NCI-H2029 treated with DMSO at 0.1 percent for 48 hours (cell line): ENCODE results near the gene CHSY3.

Source experiments
- DNase-seq: peaks from one replicate; lab custom pipeline; 2025; lab: John Stamatoyannopoulos, UW

CHSY3 gene

GRCh38 chr5:130096483-130096882 lies 192.2 kb downstream of the CHSY3 start:
- DNase-seq = no peak

- DNase-seq = no peak
Observed at GRCh38 chr5:130099008-130099407, 194.7 kb downstream of the CHSY3 start.

GRCh38 chr5:130102375-130102774 lies 198.1 kb downstream of the CHSY3 start:
- no peak for DNase-seq

GRCh38 chr5:130102960-130103359 lies 198.7 kb downstream of the CHSY3 start:
- DNase-seq = no peak

- no peak for DNase-seq
Observed at GRCh38 chr5:130104895-130105688, 200.8 kb downstream of the CHSY3 start.

GRCh38 chr5:130106480-130106879 lies 202.2 kb downstream of the CHSY3 start:
- no peak for DNase-seq

- no peak for DNase-seq
Observed at GRCh38 chr5:130109152-130109551, 204.9 kb downstream of the CHSY3 start.

- no peak for DNase-seq
Observed at GRCh38 chr5:130110328-130110727, 206.1 kb downstream of the CHSY3 start.

- DNase-seq = no peak
Observed at GRCh38 chr5:130111746-130112145, 207.5 kb downstream of the CHSY3 start.

- no peak for DNase-seq
Observed at GRCh38 chr5:130112246-130112645, 208.0 kb downstream of the CHSY3 start.

- DNase-seq = no peak
Observed at GRCh38 chr5:130115686-130116085, 211.4 kb downstream of the CHSY3 start.

GRCh38 chr5:130116462-130116861 lies 212.2 kb downstream of the CHSY3 start:
- no peak for DNase-seq

- no peak for DNase-seq
Observed at GRCh38 chr5:130116972-130117371, 212.7 kb downstream of the CHSY3 start.

- DNase-seq = no peak
Observed at GRCh38 chr5:130126746-130127145, 222.5 kb downstream of the CHSY3 start.

- no peak for DNase-seq
Observed at GRCh38 chr5:130135506-130135905, 231.2 kb downstream of the CHSY3 start.

- no peak for DNase-seq
Observed at GRCh38 chr5:130136300-130136699, 232.0 kb downstream of the CHSY3 start.

GRCh38 chr5:130137681-130138080 lies 233.4 kb downstream of the CHSY3 start:
- DNase-seq = no peak

- no peak for DNase-seq
Observed at GRCh38 chr5:130138406-130139045, 234.3 kb downstream of the CHSY3 start.

- no peak for DNase-seq
Observed at GRCh38 chr5:130141659-130142320, 237.5 kb downstream of the CHSY3 start.

- no peak for DNase-seq
Observed at GRCh38 chr5:130151239-130151638, 247.0 kb downstream of the CHSY3 start.

GRCh38 chr5:130155345-130156011 lies 251.2 kb downstream of the CHSY3 start:
- no peak for DNase-seq

- no peak for DNase-seq
Observed at GRCh38 chr5:130158036-130158435, 253.8 kb downstream of the CHSY3 start.

GRCh38 chr5:130159968-130160367 lies 255.7 kb downstream of the CHSY3 start:
- DNase-seq = no peak
